Peyer's patch (tissue), 4 donors: ENCODE measurements around the gene P2RY14. TPM values are rescaled to one million over a fixed set of nuclear protein-coding genes. Genes with fewer than 3 reads are reported as not detected.
"Not testable (repeated sequence)": the region's sequence is repeated elsewhere in the genome, so short reads cannot be mapped to it uniquely, and the experiment has no call there.

Experiments used
- DNase-seq, 3 donors: peaks; one replicate each; pipeline ENCODE4 v3.0.0-alpha.2; 2017 to 2019
- H3K27ac ChIP-seq, 4 donors: fragments of 200-600 bp; sonication (generic); one replicate each; pipeline ENCODE4 v1.5.1; 2016 to 2019
- H3K27me3 ChIP-seq, 2 donors: fragments of 200-600 bp; sonication (generic); one replicate each; pipeline ENCODE4 v1.5.1; 2019
- H3K36me3 ChIP-seq, 3 donors: fragments of 200-600 bp; sonication (generic); one replicate each; pipeline ENCODE4 v1.5.1; 2016 to 2019
- H3K4me1 ChIP-seq, 4 donors: fragments of 200-600 bp; sonication (generic); one replicate each; pipeline ENCODE4 v1.5.1; 2016 to 2019
- H3K4me3 ChIP-seq, 4 donors: fragments of 200-600 bp; sonication (generic); 1 replicate in 3 of 4; 2 replicates in 1 of 4; pipeline ENCODE4 v1.5.1; 2016 to 2019; ENCODE audit warnings: mild to moderate bottlenecking in 1 of 4
- H3K9me3 ChIP-seq, 4 donors: fragments of 200-600 bp; sonication (generic); one replicate each; pipeline ENCODE4 v1.5.1; 2016 to 2019; ENCODE audit warnings: mild to moderate bottlenecking in 1 of 4
- CTCF ChIP-seq, 6 experiments: fragments of 450-650 bp in 4 of 6; fragments of 200-600 bp in 2 of 6; sonication (generic) in 1 of 6; IDR thresholded peaks; one replicate each; pipeline ENCODE4 v1.5.1; 2017 to 2019; ENCODE audit warnings: antibody characterized with exemption in 6 of 6, mild to moderate bottlenecking in 3 of 6, moderate library complexity in 1 of 6
- POLR2A ChIP-seq, 2 donors: fragments of 450-650 bp; IDR thresholded peaks; one replicate each; pipeline ENCODE4 v1.5.1; 2017; ENCODE audit warnings: antibody characterized with exemption in 2 of 2, mild to moderate bottlenecking in 2 of 2, moderate library complexity in 2 of 2
- total RNA-seq, 4 donors: library from RNA; depleted of rRNA; stranded (reverse); fragments of >200 nt; gene quantifications; one replicate each; pipeline ENCODE4 v1.1.0, GENCODE V29; 2016

Gene P2RY14
- total RNA-seq, 4 donors from 2014 or later: 1.2 to 3.6 (median 2.0) TPM

- H3K9me3 ChIP-seq: no peaks in the 10 kb centered on the region
- DNase-seq: no peak
- H3K36me3 ChIP-seq: no peaks in the 10 kb centered on the region
- TF ChIP-seq CTCF (IDR thresholded peaks at IDR 0.05) (no peak), POLR2A (IDR thresholded peaks at IDR 0.05) (no peak)
- peak overlapping the region in 2 of 4 donors; percentile 48 to 63 for H3K27ac ChIP-seq
- H3K4me3 ChIP-seq: no peak overlapping the region
- H3K4me1 ChIP-seq: no peaks in the 10 kb centered on the region
- no peaks in the 10 kb centered on the region for H3K27me3 ChIP-seq
These were observed 18.7 kb downstream of the P2RY14 start for GRCh38 chr3:151259664-151260063.

- Histone ChIP-seq H3K36me3 (no peaks in the 10 kb centered on the region), H3K4me1 (no peaks in the 10 kb centered on the region), H3K9me3 (no peaks in the 10 kb centered on the region), H3K4me3 (no peak overlapping the region), H3K27me3 (no peaks in the 10 kb centered on the region), H3K27ac (peak overlapping the region in 1 of 4 donors; percentile 20)
- TF ChIP-seq POLR2A (IDR thresholded peaks at IDR 0.05): no peak
- TF ChIP-seq CTCF (IDR thresholded peaks at IDR 0.05): no peak
- DNase-seq: no peak
These were observed 21.6 kb downstream of the P2RY14 start for GRCh38 chr3:151256749-151257148.

- no peak for DNase-seq
- H3K4me1 ChIP-seq: no peaks in the 10 kb centered on the region
- H3K27ac ChIP-seq: no peak overlapping the region
- H3K27me3 ChIP-seq: no peaks in the 10 kb centered on the region
- H3K9me3 ChIP-seq: no peaks in the 10 kb centered on the region
- TF ChIP-seq POLR2A (IDR thresholded peaks at IDR 0.05) (no peak), CTCF (IDR thresholded peaks at IDR 0.05) (no peak)
- H3K36me3 ChIP-seq: no peaks in the 10 kb centered on the region
- no peak overlapping the region for H3K4me3 ChIP-seq
These were observed 29.5 kb downstream of the P2RY14 start for GRCh38 chr3:151248772-151249337.

- DNase-seq, H3K4me3 ChIP-seq: not testable (repeated sequence)
These were observed 36.3 kb downstream of the P2RY14 start for GRCh38 chr3:151242006-151242405.

GRCh38 chr3:151236736-151237135 lies 41.6 kb downstream of the P2RY14 start:
- H3K36me3 ChIP-seq: no peaks in the 10 kb centered on the region
- no peaks in the 10 kb centered on the region for H3K4me1 ChIP-seq
- no peak for TF ChIP-seq CTCF (IDR thresholded peaks at IDR 0.05)
- TF ChIP-seq POLR2A (IDR thresholded peaks at IDR 0.05): no peak
- no peak for DNase-seq
- H3K27me3 ChIP-seq: no peaks in the 10 kb centered on the region
- no peak overlapping the region for H3K4me3 ChIP-seq
- no peaks in the 10 kb centered on the region for H3K9me3 ChIP-seq
- no peak overlapping the region for H3K27ac ChIP-seq

More at GRCh38 chr3:151242006-151242405, 36.3 kb downstream of the P2RY14 start:
- not testable (repeated sequence) for H3K27ac ChIP-seq, H3K27me3 ChIP-seq, H3K9me3 ChIP-seq, H3K36me3 ChIP-seq, H3K4me1 ChIP-seq

- Histone ChIP-seq H3K27me3 (no peaks in the 10 kb centered on the region), H3K4me3 (no peak overlapping the region), H3K4me1 (no peaks in the 10 kb centered on the region), H3K27ac (no peak overlapping the region), H3K36me3 (no peaks in the 10 kb centered on the region), H3K9me3 (no peaks in the 10 kb centered on the region)
- DNase-seq: no peak
- TF ChIP-seq CTCF (IDR thresholded peaks at IDR 0.05) (no peak), POLR2A (IDR thresholded peaks at IDR 0.05) (no peak)
These were observed 42.0 kb downstream of the P2RY14 start for GRCh38 chr3:151236316-151236715.
